Dedifferentiated amniotic fluid mesenchymal stem cell (primary cell): ENCODE results near the gene ST3GAL5.
A peak's percentile ranks its signal among the peaks of the same experiment; 100 is the strongest.

Experiments
- DNase-seq: peaks from one replicate; pipeline ENCODE4 v3.0.0-alpha.2; 2016; ENCODE audit errors: extremely low spot score

Gene ST3GAL5

DNA sequence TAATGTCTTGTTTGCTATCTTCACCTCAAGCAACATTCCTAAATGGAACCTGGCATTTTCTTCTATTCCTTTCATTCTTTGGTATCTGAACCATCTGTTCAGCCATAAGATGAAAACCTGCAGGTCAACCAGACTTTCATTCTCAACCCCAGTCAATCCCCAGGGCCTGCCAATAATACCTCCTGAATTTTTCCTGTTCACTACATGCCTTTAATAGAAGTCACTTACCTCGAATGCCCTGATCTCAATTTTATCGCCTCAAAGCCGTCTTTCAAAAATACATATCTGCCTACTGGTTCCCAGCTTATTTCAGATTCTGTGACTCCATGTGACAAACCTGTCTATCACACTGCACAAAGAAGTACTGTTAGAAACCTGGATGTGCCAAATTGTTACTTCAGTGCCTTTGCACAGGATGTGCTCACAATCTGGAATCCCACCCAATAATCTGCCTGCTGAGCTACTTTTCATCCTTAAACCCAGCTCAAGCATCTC is 22.6 kb downstream of the ST3GAL5 start:
- no peak for DNase-seq

DNA sequence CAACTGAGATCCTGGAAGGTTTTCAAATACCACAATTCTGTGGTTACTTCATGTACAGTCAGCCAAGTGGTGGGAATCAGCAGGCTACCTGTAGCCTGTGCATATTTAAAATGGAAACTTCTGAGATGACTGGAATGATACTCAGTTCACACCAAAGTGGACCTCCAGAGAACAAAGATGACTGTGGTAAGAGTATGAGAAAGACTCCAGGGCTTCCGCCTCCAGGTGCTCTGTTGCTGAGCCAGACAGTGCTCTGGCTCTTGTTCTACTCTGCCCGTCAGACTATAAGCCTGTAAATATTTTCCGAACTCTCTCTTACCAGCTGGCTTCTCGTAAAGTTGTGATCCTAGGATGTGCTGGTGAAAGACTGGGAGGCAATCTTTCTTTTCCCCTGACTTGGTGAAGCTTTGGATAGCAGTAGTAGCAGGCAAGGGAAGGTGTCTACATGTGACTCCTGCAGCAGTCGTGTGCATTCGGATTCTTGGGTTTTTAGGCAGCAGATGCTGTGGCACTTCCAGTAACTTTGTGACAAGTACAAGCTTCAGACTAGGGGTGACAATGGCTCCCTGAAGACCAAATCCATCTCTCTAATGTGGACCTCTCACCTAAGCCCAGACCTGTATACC is 23.1 kb downstream of the ST3GAL5 start:
- no peak for DNase-seq

DNA sequence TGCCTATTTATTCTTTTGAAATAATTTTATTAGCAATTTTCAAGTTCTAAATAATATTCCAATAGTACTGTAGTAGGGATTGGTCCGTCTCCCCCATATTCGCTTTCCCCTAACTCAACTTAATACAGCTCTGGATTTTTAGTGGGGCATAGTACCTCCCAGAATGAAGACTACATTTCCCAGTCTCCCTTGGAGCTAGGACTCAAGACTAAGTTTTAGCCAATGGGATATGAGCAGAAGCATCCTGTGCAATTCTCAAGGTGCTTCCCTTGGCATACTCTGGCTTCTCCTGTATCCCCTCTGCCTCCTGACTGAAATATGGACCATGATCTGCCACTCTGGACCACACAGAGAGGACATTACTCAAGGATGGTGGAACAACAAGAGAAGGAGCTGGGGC is 24.1 kb downstream of the ST3GAL5 start:
- DNase-seq: no peak

GRCh38 chr2:85862426-85862825 is 26.4 kb downstream of the ST3GAL5 start:
- no peak for DNase-seq

GRCh38 chr2:85861650-85862049 is 27.1 kb downstream of the ST3GAL5 start:
- no peak for DNase-seq

- DNase-seq: no peak
Observed at GRCh38 chr2:85861180-85861579, 27.6 kb downstream of the ST3GAL5 start.

- no peak for DNase-seq
Observed at GRCh38 chr2:85858841-85859240, 29.9 kb downstream of the ST3GAL5 start.

DNA sequence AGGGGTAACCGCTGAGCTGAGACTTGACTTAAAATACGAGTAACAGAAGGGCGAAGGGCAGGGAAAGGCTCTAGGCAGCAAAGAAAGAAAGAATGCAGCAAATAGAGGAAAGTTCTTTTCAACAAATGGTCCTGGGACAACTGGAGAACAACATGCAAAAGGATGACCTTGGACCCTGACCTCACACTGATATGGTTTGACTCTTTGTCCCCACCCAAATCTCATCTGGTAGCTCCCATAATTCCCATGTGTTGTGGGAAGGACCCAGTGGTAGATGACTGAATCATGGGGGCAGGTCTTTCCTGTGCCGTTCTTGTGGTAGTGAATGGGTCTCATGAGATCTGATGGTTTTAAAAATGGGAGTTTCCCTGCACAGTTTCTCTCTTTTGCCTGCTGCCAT is 33.9 kb downstream of the ST3GAL5 start:
- DNase-seq: no peak

- no peak for DNase-seq
Observed at GRCh38 chr2:85854166-85854509, 34.7 kb downstream of the ST3GAL5 start.

- no peak for DNase-seq
Observed at GRCh38 chr2:85853499-85854165, 35.2 kb downstream of the ST3GAL5 start.

GRCh38 chr2:85852937-85853498 is 35.8 kb downstream of the ST3GAL5 start:
- DNase-seq: no peak

GRCh38 chr2:85852152-85852840 is 36.5 kb downstream of the ST3GAL5 start:
- no peak for DNase-seq

GRCh38 chr2:85851253-85852151 is 37.3 kb downstream of the ST3GAL5 start:
- no peak for DNase-seq

- DNase-seq: no peak
Observed at GRCh38 chr2:85850451-85850850, 38.3 kb downstream of the ST3GAL5 start.

DNA sequence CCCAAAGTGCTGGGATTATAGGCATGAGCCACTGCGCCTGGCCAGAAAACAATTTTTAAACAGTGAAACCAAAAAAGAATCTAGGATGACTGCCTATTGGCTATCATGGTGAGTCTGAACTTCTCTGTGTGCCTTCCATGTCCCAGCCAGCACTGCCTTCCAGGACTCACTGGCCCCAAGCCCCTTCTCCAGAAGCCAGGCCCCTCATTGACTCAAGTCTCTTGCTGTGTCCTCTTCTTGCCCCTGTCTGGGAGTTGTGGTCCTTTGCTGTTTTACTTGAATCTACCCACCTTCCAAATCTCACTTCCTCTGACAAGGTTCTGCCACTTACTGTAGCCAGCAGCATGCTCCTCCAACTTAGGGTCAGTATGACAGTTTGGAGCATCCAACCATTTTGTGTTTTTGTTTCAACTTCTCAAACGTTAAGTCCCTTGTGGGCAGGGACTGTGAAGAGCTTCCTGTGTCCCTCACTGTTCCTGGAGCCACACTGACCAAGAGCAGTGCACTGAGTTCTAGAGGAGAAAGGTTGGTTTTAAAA is 41.7 kb downstream of the ST3GAL5 start:
- no peak for DNase-seq

- DNase-seq: peak; percentile 45
Observed at GRCh38 chr2:85846411-85846810, 42.4 kb downstream of the ST3GAL5 start.

- DNase-seq: no peak
Observed at GRCh38 chr2:85844486-85844885, 44.3 kb downstream of the ST3GAL5 start.

- DNase-seq: no peak
Observed at GRCh38 chr2:85843543-85843942, 45.2 kb downstream of the ST3GAL5 start.

DNA sequence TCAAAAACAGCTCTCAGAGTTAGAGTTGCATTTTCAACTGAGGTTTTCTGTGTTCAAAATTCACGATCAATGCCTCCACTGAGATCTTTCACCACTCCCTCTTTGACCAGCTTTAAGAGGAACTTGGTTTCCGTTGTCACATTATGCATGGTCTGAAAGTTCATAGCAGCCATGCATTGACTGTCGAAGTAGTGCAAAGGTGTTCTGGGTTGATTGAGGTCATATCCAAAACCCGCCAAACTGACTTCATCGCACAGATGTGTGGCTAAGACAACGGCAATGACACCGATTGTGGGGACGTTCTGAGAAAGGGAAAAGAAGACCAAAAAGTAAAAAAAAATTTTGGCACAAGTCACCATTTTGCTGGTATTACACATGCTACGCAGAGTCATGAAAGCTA is 48.7 kb downstream of the ST3GAL5 start:
- no peak for DNase-seq

- no peak for DNase-seq
Observed at GRCh38 chr2:85839461-85839860, 49.3 kb downstream of the ST3GAL5 start.

GRCh38 chr2:85838641-85839040 is 50.1 kb downstream of the ST3GAL5 start:
- DNase-seq: no peak
